NCI-H2196 (cell line): ENCODE results near the gene KIFAP3.
"Not testable (repeated sequence)": the region's sequence is repeated elsewhere in the genome, so short reads cannot be mapped to it uniquely, and the experiment has no call there.

Experiments used
- DNase-seq: peaks from one replicate; lab custom pipeline; 2025; ENCODE audit not compliant: unreplicated experiment; lab: John Stamatoyannopoulos, UW

Gene KIFAP3

DNA sequence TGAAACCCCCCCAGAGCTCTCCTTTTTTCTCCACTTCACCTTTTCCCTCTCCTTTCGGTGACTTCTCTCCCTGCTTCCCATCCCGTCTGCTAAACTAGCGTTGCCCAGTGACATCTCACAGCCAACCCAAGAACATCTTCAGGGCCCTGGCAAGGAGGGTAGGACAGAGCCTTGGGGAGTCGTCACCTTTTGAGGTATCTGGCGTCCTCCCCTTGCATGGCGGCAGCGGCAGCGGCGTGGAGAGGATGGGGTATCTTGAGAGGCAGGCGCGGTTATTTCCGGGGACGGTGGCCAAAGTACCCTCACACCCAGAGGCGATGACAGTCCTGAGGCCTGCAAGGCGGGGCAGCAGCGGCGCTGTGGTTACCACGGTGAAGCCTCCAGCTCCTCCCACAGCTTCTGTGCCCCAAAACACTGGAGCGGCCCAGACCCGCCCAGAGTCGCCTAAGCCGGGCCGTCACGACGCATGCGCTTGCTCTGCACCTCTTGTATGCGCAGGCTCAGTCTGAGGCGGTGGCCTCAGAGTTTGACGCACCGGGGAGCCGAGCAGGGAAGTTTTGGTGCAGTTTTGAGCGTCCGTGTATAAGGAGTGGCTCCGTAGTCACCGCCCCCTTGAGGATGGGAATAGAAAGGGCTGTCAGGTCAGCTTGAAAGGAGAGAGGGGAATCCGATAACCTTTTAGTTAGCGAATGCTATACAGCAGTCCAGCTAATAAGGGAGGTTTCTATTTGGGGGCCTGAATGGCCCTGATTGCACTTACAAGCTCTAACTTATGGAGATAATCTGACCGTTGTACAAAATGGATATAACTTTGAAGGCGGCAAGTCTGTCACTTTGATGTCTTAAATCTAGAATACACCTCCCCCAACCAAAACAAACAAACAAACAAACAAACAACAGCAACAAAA, at the start of gene KIFAP3:
TSS of gene KIFAP3 (minus strand) at position 446 of the 908 bp plus-strand sequence. CDS start at position 218, 228 bp downstream.
- peak; percentile 94 for DNase-seq

GRCh38 chr1:170122366-170122765, 47.9 kb upstream of the KIFAP3 start:
- no peak for DNase-seq

DNA sequence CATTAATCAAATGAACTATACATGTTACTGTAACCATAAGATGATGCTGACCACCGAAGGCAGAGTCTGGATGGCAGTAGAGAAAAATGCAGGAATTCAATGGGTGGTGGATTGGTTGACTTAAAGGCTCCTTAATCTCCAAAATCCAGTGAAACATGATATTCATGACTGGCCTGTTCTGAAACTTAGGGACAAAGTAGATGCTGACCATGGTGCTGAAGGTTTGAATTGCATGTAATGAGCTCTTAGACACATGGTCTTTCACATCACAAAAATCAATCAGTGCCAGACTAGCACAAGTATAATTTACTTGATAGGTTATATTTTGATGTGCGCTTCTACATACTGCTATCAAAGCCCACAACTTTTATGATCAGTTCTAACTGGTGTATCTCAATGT, 40.4 kb upstream of the KIFAP3 start:
- DNase-seq, result no peak

- not testable (repeated sequence) for DNase-seq
Measured at GRCh38 chr1:170113140-170113539, 38.6 kb upstream of the KIFAP3 start.

GRCh38 chr1:170097449-170097948, 23.0 kb upstream of the KIFAP3 start:
- no peak for DNase-seq

DNA sequence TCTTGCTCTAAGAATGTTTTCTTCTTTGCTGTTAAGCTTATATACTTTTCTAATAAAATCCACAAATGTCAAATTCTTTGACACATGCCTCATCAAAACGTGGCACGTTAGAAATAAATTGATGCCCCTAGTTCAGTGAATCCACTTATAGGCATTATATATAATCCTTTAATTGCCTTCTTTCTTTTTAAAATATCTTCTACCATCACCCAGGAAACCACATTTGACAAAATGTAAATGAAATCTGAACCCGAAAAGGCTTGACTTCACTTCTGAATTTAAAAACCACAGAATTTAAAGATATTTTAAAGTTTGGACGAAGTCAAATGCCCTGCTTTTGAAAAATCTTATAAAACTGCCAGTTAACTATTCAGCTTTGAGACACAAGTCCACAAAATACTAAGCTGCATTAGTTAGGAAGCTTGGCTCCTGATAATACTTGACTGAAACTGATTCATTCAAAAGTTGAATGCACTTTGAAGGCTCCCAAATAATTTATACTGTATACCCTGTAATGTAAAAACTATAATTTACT, 22.4 kb upstream of the KIFAP3 start:
- DNase-seq, result no peak

DNA sequence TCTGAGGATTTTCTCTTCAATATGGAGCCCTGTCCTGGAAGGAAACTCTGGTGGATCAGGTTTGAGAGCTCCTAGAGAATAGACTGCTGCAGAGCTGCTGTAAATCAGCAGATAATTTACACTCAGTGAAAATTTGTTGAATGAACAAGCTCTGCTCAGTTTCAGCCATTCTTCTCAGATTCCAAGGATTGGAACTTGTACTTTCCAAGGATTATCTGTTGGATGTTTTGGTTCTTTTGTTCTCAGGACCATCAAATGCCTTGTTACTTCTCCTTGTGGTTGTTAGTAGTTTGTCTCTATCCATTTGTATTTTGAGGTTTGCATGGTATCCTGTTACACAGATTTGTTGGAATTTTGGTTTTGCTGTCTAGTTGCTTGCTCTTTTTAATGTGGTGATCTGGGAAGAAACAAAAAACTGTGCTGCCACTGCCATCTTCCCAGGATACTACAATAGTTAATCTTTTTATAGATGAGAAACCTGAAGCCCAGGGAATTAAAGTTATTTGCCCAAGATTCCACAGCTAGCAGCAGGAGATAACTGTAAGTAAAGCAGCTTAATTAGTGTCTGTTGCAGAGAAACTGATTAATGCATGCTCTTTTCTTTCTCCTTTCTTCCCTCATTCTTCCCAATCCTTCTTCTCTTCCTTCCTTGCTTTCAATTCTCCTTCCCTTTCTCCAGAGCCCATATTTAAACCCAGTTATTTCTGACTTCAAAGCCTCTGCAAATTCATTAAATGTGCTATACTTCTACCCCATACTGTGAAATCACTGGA, 21.7 kb upstream of the KIFAP3 start:
- no peak for DNase-seq

GRCh38 chr1:170094697-170095616, 20.5 kb upstream of the KIFAP3 start:
- DNase-seq, result not testable (repeated sequence)

DNA sequence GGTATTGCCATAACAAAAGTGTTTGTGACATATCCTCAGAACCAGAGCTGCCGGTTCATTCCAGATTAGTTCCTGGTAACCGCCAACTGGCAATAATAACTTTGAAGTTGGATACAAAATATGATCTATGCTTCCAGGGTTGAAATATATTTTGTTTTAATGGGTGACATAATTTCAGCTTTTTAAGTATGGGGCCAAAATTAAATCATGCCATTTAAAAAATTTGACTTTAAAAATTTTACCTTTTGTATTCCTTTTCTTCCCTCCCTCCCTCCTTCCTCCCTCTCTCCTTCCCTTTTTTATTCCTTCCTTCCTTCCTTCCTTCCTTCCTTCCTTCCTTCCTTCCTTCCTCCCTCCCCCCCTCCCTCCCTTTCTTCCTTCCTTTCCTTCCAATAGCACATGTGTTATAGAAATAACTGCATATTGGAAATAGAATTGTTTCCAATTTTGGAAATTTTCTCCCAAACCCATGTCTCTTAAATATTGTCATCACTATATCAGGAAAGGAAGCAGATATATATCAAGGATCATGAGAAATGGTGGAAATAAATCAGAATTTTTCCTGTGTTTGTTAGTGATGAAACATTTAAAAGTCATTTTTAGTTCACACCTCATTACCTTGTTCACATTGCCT, 12.0 kb upstream of the KIFAP3 start:
- DNase-seq, result no peak

DNA sequence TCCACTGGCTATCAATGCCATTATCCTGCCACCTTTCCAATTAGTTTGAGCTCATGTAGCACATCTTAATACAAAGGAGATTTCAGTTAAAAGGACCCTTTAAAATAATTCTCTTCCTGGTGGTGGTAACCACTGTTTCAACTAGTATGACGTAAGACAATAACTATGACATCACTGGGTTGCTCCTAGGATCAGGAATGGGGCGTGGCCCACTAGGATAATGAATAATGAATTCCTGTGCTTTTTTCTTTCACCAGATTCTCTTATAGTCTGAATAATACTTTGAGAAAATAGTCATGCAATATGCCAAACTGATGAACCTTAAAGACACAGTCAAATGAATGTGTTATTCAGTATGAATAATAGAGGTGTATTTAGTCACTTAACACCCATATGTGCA, 10.6 kb upstream of the KIFAP3 start:
- DNase-seq, result no peak

DNA sequence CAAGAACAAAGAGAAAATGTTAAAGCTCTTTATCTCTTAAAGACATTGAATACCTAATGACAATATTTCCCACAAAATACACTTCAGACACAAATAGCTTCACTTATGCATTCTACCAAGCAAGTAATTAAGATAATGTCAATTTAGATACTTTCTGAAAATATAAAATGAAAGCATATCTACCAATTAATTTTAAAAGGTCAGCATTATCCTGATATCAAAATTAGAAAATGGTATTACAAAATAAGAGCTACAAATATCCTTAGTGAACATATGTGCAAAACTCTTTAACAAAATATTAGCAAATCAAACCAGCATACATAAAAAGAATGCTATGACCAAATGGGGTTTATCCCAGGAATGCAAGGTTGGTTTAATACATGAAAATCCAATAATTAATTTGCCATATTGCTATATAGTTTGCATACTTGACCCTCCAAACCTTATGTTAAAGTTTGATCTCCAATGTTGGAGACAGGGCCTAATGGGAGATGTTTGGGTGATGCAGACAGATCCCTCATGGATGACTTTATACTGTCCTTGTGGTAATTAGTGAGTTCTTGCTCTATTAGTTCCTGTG, 4.2 kb upstream of the KIFAP3 start:
- DNase-seq, result no peak

DNA sequence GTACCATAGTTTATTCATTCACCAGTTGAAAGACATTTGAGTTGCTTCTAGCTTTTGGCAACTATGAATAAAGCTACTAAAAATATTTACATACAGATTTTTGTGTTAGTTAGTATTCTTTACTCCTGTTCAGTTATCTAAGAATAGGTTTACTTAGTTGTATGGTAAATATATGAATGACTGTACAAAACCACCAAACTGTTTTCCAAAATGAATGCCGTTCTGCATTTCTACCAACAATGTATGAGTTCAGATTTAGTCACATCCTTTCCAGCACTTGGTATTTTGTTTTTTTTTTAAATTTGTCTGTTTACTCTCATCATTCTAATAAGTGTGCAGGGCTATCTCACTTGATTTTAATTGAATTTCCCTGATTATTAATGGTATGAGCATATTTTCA, 3.4 kb upstream of the KIFAP3 start:
- DNase-seq, result no peak

DNA sequence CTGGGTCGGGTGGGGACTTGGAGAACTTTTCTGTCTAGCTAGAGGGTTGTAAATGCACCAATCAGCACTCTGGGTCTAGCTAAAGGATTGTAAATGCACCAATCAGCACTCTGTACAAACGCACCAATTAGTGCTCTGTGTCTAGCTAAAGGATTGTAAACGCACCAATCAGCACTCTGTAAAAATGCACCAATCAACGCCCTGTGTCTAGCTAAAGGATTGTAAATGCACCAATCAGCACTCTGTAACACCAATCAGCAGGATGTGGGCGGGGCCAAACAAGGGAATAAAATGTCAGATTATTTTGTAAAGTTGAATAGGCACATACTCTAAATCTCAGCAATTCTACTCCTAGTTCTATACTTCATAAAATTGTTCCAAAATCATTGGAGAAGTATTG, 2.5 kb upstream of the KIFAP3 start:
- not testable (repeated sequence) for DNase-seq

DNA sequence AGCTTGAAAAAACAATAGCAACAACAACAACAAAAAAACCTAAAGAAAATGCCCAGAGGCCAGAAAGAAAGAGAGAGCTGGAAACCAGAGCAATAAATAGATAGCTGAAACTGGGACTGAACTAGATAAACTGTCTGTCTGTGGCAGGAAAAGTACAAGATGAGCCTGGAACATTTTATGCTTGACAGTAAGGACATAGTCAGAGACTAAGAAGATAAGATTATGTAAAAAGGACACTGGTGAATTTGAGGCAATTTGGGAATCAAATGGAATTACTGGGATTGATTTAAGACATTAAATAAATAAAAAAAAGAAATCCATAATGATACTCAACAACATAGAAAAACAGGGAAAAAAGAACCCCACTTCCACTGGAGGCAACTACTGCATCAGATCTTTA, 1.7 kb upstream of the KIFAP3 start:
- DNase-seq, result no peak

DNA sequence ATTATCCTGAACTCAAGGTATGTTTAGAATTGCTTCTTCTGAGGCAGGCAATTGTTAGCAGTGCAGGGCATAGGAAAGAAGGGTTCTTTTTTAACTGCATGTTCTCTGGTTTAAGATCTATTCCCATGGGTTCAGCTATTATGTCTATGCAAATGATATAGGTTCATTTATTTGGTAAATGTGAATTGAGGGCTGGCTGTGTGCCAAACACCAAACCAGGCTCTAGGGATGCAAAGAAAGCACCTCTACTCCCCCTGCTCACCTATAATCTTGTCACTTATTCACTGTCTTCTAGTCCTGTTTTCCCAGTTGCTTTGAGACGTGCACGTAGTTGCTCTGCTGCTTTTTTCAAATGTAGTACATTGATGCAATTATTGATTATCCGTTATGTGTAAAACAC, 691 bp upstream of the KIFAP3 start:
- DNase-seq, result no peak

GRCh38 chr1:170073893-170074249, 624 bp downstream of the KIFAP3 start:
- DNase-seq, result no peak

DNA sequence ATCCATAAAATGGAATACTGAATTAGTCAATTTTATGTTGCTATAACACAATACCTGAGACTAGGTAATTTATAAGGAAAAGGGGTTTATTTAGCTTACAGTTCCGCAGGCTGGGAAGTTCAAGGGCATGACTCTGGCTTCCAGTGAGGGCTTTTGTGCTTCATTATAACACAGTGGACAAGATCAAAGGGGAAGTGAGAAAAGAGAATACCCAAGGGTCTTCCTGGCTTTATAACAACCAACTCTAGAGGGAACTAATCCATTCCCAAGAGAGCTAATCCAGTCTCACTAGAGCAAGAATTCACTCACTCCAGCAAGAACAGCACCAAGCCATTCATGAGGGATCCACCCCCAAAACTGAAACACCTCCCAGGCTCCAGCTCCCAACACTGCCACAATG, 3.1 kb downstream of the KIFAP3 start:
- DNase-seq, result no peak

DNA sequence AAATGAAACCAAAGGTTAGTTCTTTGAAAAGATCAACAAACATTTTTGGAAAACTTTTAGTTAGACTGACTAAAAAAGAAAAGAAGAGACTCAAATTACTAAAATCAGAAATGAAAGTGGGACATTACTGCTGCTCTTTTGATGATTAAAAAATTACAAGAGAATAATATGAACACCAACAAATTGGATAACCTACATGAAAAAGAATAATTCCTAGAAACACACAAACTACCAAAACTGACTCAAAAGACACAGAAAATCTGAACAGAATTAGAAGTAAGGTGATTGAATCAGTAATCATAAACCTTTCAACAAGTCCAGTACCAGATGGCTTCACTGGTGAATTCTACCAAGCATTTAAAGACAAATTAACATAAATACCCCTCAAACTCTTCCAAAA, 5.6 kb downstream of the KIFAP3 start:
- DNase-seq, result no peak

DNA sequence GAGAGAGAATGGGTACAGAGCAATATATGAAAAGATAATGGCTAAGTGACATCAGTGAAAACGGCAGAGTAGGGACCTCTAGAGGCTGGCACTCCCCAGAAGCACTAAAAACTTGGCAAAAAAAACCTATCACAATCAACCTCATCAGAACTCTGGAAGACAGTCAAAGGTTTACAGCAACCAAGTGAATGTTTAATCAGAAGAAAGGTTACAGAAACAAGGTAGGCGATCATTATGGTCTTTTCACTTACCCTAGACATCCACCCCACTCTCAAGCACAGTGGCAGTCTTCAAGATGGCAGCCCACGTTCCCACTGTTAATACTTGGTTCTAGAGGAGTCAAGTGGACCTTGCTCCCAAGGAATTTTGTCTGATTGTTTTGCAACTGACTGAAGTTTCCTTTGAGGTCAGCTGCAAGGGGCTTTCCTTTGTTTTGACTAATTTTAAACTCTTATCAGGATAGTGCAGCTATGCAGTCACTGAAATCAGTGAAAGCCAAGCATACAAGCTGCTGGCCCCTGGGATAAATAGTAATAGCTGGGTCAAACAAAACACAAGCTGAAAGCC, 7.2 kb downstream of the KIFAP3 start:
- DNase-seq, result no peak

- DNase-seq, result no peak
Measured at GRCh38 chr1:170064821-170065220, 9.7 kb downstream of the KIFAP3 start.
